Stimulated activated CD8-positive, alpha-beta memory T cell treated with anti-CD3 and anti-CD28 coated beads, Interleukin-12 subunit alpha, Interleukin-12 subunit beta, amount 100 ng/mL, for 24 hours (primary cell): ENCODE measurements around the gene CRYBA4.

Experiments used
- DNase-seq: peaks from one replicate; pipeline ENCODE4 v3.0.0-alpha.2; 2020; ENCODE audit errors: extremely low read depth

CRYBA4 gene

GRCh38 chr22:26624803-26625202 lies 3.0 kb downstream of the CRYBA4 start:
- DNase-seq, result no peak

- no peak for DNase-seq
Measured at GRCh38 chr22:26629988-26630761, 8.4 kb downstream of the CRYBA4 start.

GRCh38 chr22:26631282-26631681 lies 9.5 kb downstream of the CRYBA4 start:
- DNase-seq, result no peak

GRCh38 chr22:26632422-26633155 lies 10.8 kb downstream of the CRYBA4 start:
- DNase-seq, result no peak

- no peak for DNase-seq
Measured at GRCh38 chr22:26634189-26634588, 12.4 kb downstream of the CRYBA4 start.

- no peak for DNase-seq
Measured at GRCh38 chr22:26635117-26635516, 13.4 kb downstream of the CRYBA4 start.

GRCh38 chr22:26636296-26636695 lies 14.5 kb downstream of the CRYBA4 start:
- DNase-seq, result no peak

GRCh38 chr22:26642465-26643417 lies 21.0 kb downstream of the CRYBA4 start:
- peak; percentile 64 for DNase-seq

- no peak for DNase-seq
Measured at GRCh38 chr22:26643418-26644100, 21.8 kb downstream of the CRYBA4 start.

GRCh38 chr22:26646158-26646557 lies 24.4 kb downstream of the CRYBA4 start:
- no peak for DNase-seq

GRCh38 chr22:26648011-26648497 lies 26.3 kb downstream of the CRYBA4 start:
- no peak for DNase-seq

- DNase-seq, result no peak
Measured at GRCh38 chr22:26648528-26649388, 27.0 kb downstream of the CRYBA4 start.

GRCh38 chr22:26650722-26651421 lies 29.1 kb downstream of the CRYBA4 start:
- no peak for DNase-seq

- no peak for DNase-seq
Measured at GRCh38 chr22:26651815-26652214, 30.1 kb downstream of the CRYBA4 start.

- DNase-seq, result no peak
Measured at GRCh38 chr22:26656891-26657851, 35.4 kb downstream of the CRYBA4 start, which contains the start of gene MIAT. TSS of gene MIAT (plus strand) at chr22:26657588.

GRCh38 chr22:26658161-26658560 lies 36.4 kb downstream of the CRYBA4 start:
- DNase-seq, result no peak

GRCh38 chr22:26658671-26659478 lies 37.1 kb downstream of the CRYBA4 start:
- peak; percentile 63 for DNase-seq

- DNase-seq, result no peak
Measured at GRCh38 chr22:26660356-26660755, 38.6 kb downstream of the CRYBA4 start.
